Mesenchymal stem cell (in vitro differentiated cells and primary cell): ENCODE data around the gene SLC24A3.

ENCODE experiments used
- DNase-seq: peaks from one replicate; pipeline ENCODE4 v3.0.0-alpha.2; 2013
- H2AFZ ChIP-seq: one replicate; pipeline ENCODE4 v1.6.1; 2013; ENCODE audit warnings: low read depth, mild to moderate bottlenecking, control low read depth, inconsistent platforms, low read length, moderate library complexity
- H2AK5ac ChIP-seq: 2 replicates; pipeline ENCODE4 v1.6.1; 2013; ENCODE audit warnings: low read length, moderate library complexity, mild to moderate bottlenecking, inconsistent platforms; ENCODE audit not compliant: severe bottlenecking
- H2BK120ac ChIP-seq: one replicate; pipeline ENCODE4 v1.6.1; 2013; ENCODE audit warnings: low read depth, mild to moderate bottlenecking, inconsistent platforms, low read length, moderate library complexity
- H2BK12ac ChIP-seq, 2 experiments: one replicate each; pipeline ENCODE4 v1.6.1; 2013; ENCODE audit warnings: inconsistent platforms in 2 of 2, low read length in 2 of 2, mild to moderate bottlenecking in 2 of 2, moderate library complexity in 2 of 2, control low read depth in 1 of 2
- H2BK15ac ChIP-seq: one replicate; pipeline ENCODE4 v1.6.1; 2013; ENCODE audit warnings: mild to moderate bottlenecking, low read depth, inconsistent platforms; ENCODE audit not compliant: poor library complexity, severe bottlenecking
- H2BK5ac ChIP-seq: 2 replicates; pipeline ENCODE4 v1.6.1; 2013; ENCODE audit warnings: low read depth, mild to moderate bottlenecking, low read length, control low read depth, inconsistent platforms; ENCODE audit not compliant: poor library complexity, severe bottlenecking
- H3K14ac ChIP-seq, 2 experiments: one replicate each; pipeline ENCODE4 v1.6.1; 2013; ENCODE audit warnings: inconsistent platforms in 2 of 2, low read length in 2 of 2, control low read depth in 1 of 2, mild to moderate bottlenecking in 1 of 2, moderate library complexity in 1 of 2
- H3K18ac ChIP-seq, 2 experiments: one replicate each; pipeline ENCODE4 v1.6.1; 2013; ENCODE audit warnings: inconsistent platforms in 2 of 2, low read length in 2 of 2, control low read depth in 1 of 2, low read depth in 1 of 2, mild to moderate bottlenecking in 1 of 2
- H3K23ac ChIP-seq, 2 experiments: one replicate each; pipeline ENCODE4 v1.6.1; 2013; ENCODE audit warnings: inconsistent platforms in 2 of 2, low read length in 2 of 2, mild to moderate bottlenecking in 2 of 2, moderate library complexity in 2 of 2, control low read depth in 1 of 2
- H3K27ac ChIP-seq: 2 replicates; pipeline ENCODE4 v1.5.1; 2013; ENCODE audit warnings: mild to moderate bottlenecking, moderate library complexity, low read length, control low read depth, inconsistent platforms; ENCODE audit not compliant: poor library complexity, severe bottlenecking
- H3K27me3 ChIP-seq, 2 experiments: 2 replicates each; pipeline versions ENCODE4 v1.6.1 to v1.7.0; 2013; ENCODE audit warnings: low read length in 2 of 2, mild to moderate bottlenecking in 2 of 2, moderate library complexity in 2 of 2, control low read depth in 1 of 2, inconsistent platforms in 1 of 2; ENCODE audit not compliant: control insufficient read depth in 1 of 2, insufficient read depth in 1 of 2
- H3K36me3 ChIP-seq, 2 experiments: 2 replicates each; pipeline versions ENCODE4 v1.6.1 to v1.7.0; 2013; ENCODE audit warnings: low read length in 2 of 2, control low read depth in 1 of 2, inconsistent platforms in 1 of 2, low read depth in 1 of 2, mild to moderate bottlenecking in 1 of 2; ENCODE audit not compliant: insufficient read depth in 2 of 2, control insufficient read depth in 1 of 2
- H3K4ac ChIP-seq, 2 experiments: one replicate each; pipeline ENCODE4 v1.6.1; 2013; ENCODE audit warnings: inconsistent platforms in 2 of 2, low read length in 2 of 2, mild to moderate bottlenecking in 2 of 2, moderate library complexity in 2 of 2, control low read depth in 1 of 2, low read depth in 1 of 2
- H3K4me1 ChIP-seq: 2 replicates; pipeline ENCODE4 v1.6.1; 2013; ENCODE audit warnings: low read depth, low read length, control low read depth; ENCODE audit not compliant: control insufficient read depth, insufficient read depth
- H3K4me2 ChIP-seq: 2 replicates; pipeline ENCODE4 v1.6.1; 2013; ENCODE audit warnings: low read length, mild to moderate bottlenecking, inconsistent platforms; ENCODE audit not compliant: poor library complexity, severe bottlenecking
- H3K4me3 ChIP-seq, 2 experiments: 2 replicates each; pipeline versions ENCODE4 v1.5.1 to v1.7.0; 2013; ENCODE audit warnings: low read length in 2 of 2, mild to moderate bottlenecking in 2 of 2, control low read depth in 1 of 2, low read depth in 1 of 2; ENCODE audit not compliant: insufficient read depth in 1 of 2
- H3K79me1 ChIP-seq: replicated peaks from 2 replicates; pipeline ENCODE4 v1.6.1; 2013; ENCODE audit warnings: mild to moderate bottlenecking, control low read depth, low read length, inconsistent platforms; ENCODE audit not compliant: poor library complexity, severe bottlenecking
- H3K9ac ChIP-seq: 2 replicates; pipeline ENCODE4 v1.7.0; 2013; ENCODE audit warnings: mild to moderate bottlenecking, low read length, moderate library complexity
- H3K9me3 ChIP-seq: 2 replicates; pipeline ENCODE4 v1.7.0; 2013; ENCODE audit warnings: mild to moderate bottlenecking, low read length; ENCODE audit not compliant: control insufficient read depth
- H4K8ac ChIP-seq: one replicate; pipeline ENCODE4 v1.6.1; 2013; ENCODE audit warnings: inconsistent platforms, mild to moderate bottlenecking, low read length, moderate library complexity
- H4K91ac ChIP-seq: one replicate; pipeline ENCODE4 v1.6.1; 2013; ENCODE audit warnings: mild to moderate bottlenecking, low read length, inconsistent platforms
- WGBS: methylation state at CpG from one replicate; pipeline ENCODE4 v1.1.7; 2013; ENCODE audit warnings: mixed read lengths; 5-methylcytosine and 5-hydroxymethylcytosine counted together

The SLC24A3 gene

GRCh38 chr20:19438488-19438887 is 226.0 kb downstream of the SLC24A3 start:
- Histone ChIP-seq H3K27ac (no peak overlapping the region), H4K8ac (no peak overlapping the region), H3K79me1 (no peaks in the 10 kb centered on the region), H2AK5ac (no peak overlapping the region), H3K18ac (no peak overlapping the region), H2AFZ (no peak overlapping the region), H2BK120ac (no peak overlapping the region), H3K9me3 (peaks cover 3% of the 10 kb centered on the region), H2BK5ac (no peak overlapping the region), H3K4me3 (no peak overlapping the region), H2BK15ac (no peak overlapping the region), H2BK12ac (no peak overlapping the region), H3K27me3 (no peaks in the 10 kb centered on the region), H3K4ac (no peak overlapping the region), H3K14ac (no peak overlapping the region), H3K9ac (no peak overlapping the region), H4K91ac (no peak overlapping the region), H3K36me3 (no peaks in the 10 kb centered on the region), H3K4me2 (no peak overlapping the region), H3K4me1 (no peaks in the 10 kb centered on the region), H3K23ac (no peak overlapping the region)
- WGBS, result 67% methylated on average over 2 of the region's 2 CpGs
- DNase-seq, result no peak

- 72% methylated on average over 14 of the region's 14 CpGs for WGBS
- no peak overlapping the region for H3K18ac ChIP-seq
- no peaks in the 10 kb centered on the region for H3K79me1 ChIP-seq
- no peak overlapping the region for H4K8ac ChIP-seq
- H3K14ac ChIP-seq, result no peak overlapping the region
- no peak overlapping the region for H3K27ac ChIP-seq
- no peak overlapping the region for H2AFZ ChIP-seq
- no peak overlapping the region for H3K9ac ChIP-seq
- no peaks in the 10 kb centered on the region for H3K4me1 ChIP-seq
- no peak overlapping the region for H3K4ac ChIP-seq
- H3K4me3 ChIP-seq, result no peak overlapping the region
- H3K4me2 ChIP-seq, result no peak overlapping the region
- DNase-seq, result no peak
- no peak overlapping the region for H4K91ac ChIP-seq
- no peak overlapping the region for H2BK120ac ChIP-seq
- H2BK5ac ChIP-seq, result no peak overlapping the region
- H2BK15ac ChIP-seq, result no peak overlapping the region
- H3K27me3 ChIP-seq, result no peaks in the 10 kb centered on the region
- H2AK5ac ChIP-seq, result no peak overlapping the region
- H3K36me3 ChIP-seq, result no peaks in the 10 kb centered on the region
- no peak overlapping the region for H3K23ac ChIP-seq
- no peak overlapping the region for H2BK12ac ChIP-seq
- H3K9me3 ChIP-seq, result peaks cover 7% of the 10 kb centered on the region
Observed at GRCh38 chr20:19440660-19441527, 228.5 kb downstream of the SLC24A3 start.

- no peak overlapping the region for H3K4me2 ChIP-seq
- H3K36me3 ChIP-seq, result no peaks in the 10 kb centered on the region
- no peak overlapping the region for H3K9ac ChIP-seq
- no peak overlapping the region for H3K18ac ChIP-seq
- no peak overlapping the region for H4K8ac ChIP-seq
- H3K4me1 ChIP-seq, result no peaks in the 10 kb centered on the region
- WGBS, result 82% methylated on average over 4 of the region's 4 CpGs
- H3K27ac ChIP-seq, result no peak overlapping the region
- H3K23ac ChIP-seq, result no peak overlapping the region
- H3K79me1 ChIP-seq, result no peaks in the 10 kb centered on the region
- H2AK5ac ChIP-seq, result no peak overlapping the region
- no peak overlapping the region for H2AFZ ChIP-seq
- no peak overlapping the region for H2BK12ac ChIP-seq
- no peak for DNase-seq
- H2BK5ac ChIP-seq, result no peak overlapping the region
- H2BK15ac ChIP-seq, result no peak overlapping the region
- H3K4ac ChIP-seq, result no peak overlapping the region
- no peak overlapping the region for H3K14ac ChIP-seq
- H3K4me3 ChIP-seq, result no peak overlapping the region
- H2BK120ac ChIP-seq, result no peak overlapping the region
- H3K27me3 ChIP-seq, result no peaks in the 10 kb centered on the region
- no peak overlapping the region for H4K91ac ChIP-seq
- H3K9me3 ChIP-seq, result peaks cover 7% of the 10 kb centered on the region
Observed at GRCh38 chr20:19446246-19446645, 233.8 kb downstream of the SLC24A3 start.

GRCh38 chr20:19448632-19449031 is 236.2 kb downstream of the SLC24A3 start:
- H2BK15ac ChIP-seq, result no peak overlapping the region
- H4K8ac ChIP-seq, result no peak overlapping the region
- H3K4me2 ChIP-seq, result no peak overlapping the region
- no peak for DNase-seq
- H2BK12ac ChIP-seq, result no peak overlapping the region
- no peak overlapping the region for H3K18ac ChIP-seq
- no peak overlapping the region for H3K4me3 ChIP-seq
- no peak overlapping the region for H4K91ac ChIP-seq
- H3K79me1 ChIP-seq, result no peaks in the 10 kb centered on the region
- H2BK5ac ChIP-seq, result no peak overlapping the region
- no peak overlapping the region for H3K23ac ChIP-seq
- no peaks in the 10 kb centered on the region for H3K36me3 ChIP-seq
- no peak overlapping the region for H3K9ac ChIP-seq
- no peak overlapping the region for H3K27ac ChIP-seq
- peaks cover 3% of the 10 kb centered on the region for H3K9me3 ChIP-seq
- H3K27me3 ChIP-seq, result no peaks in the 10 kb centered on the region
- H3K4ac ChIP-seq, result no peak overlapping the region
- WGBS, result no CpG with 5 or more reads among the region's 1 CpG
- H2AFZ ChIP-seq, result no peak overlapping the region
- H3K4me1 ChIP-seq, result no peaks in the 10 kb centered on the region
- no peak overlapping the region for H3K14ac ChIP-seq
- H2AK5ac ChIP-seq, result no peak overlapping the region
- no peak overlapping the region for H2BK120ac ChIP-seq
